Rectal smooth muscle tissue (tissue), 1 donor: Measurements from ENCODE around the gene PLEKHH3.

Experiments
- H3K27ac ChIP-seq: one replicate; pipeline ENCODE4 v1.7.0; 2013; ENCODE audit warnings: low read depth, low read length, inconsistent platforms
- H3K27me3 ChIP-seq: one replicate; pipeline ENCODE4 v1.7.0; 2013; ENCODE audit warnings: low read length; ENCODE audit not compliant: control insufficient read depth, insufficient read depth
- H3K36me3 ChIP-seq: one replicate; pipeline ENCODE4 v1.7.0; 2013; ENCODE audit warnings: low read length; ENCODE audit not compliant: control insufficient read depth, insufficient read depth
- H3K4me1 ChIP-seq: one replicate; pipeline ENCODE4 v1.7.0; 2013; ENCODE audit warnings: low read length; ENCODE audit not compliant: control insufficient read depth, insufficient read depth
- H3K4me3 ChIP-seq: one replicate; pipeline ENCODE4 v1.7.0; 2013; ENCODE audit warnings: low read length
- H3K9ac ChIP-seq: one replicate; pipeline ENCODE4 v1.7.0; 2013; ENCODE audit warnings: low read length

PLEKHH3 gene

DNA sequence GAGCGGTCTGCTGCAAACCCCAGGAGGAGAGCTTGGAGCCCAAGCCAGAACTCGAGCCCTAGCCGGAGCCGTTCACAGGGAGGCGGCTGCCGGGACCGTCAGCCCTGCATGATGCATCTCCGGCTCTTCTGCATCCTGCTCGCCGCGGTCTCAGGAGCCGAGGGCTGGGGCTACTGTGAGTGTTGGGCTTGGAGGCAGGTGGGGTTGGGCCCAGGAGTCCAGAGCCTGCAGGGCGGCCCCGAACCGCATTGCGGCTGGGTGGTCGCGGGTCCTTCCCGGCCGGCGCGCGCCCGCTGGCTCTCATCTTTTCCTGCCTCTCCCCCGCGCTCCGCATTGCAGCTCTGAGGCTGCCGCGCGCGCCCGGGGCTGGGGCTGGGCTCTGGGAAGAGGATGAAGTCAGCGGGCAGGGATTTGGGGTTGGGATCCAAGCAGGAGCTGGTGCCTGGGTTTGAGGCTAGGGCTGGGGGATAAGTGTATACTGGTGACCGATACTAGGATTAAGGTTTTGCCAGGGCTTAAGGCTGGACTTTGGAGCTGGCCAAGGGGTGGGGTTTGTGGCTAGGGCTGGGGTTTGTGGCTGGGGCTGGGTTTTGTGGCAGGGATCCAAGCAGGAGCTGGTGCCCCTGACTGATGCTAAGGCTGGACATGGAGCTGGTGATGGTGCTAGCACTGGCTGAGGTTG lies 6.1 kb upstream of the PLEKHH3 start:
- H3K27me3 ChIP-seq = no peaks in the 10 kb centered on the region
- peak overlapping the region; percentile 77 for H3K27ac ChIP-seq
- peaks cover 21% of the 10 kb centered on the region for H3K4me1 ChIP-seq
- no peaks in the 10 kb centered on the region for H3K36me3 ChIP-seq
- peak overlapping the region; percentile 38 for H3K9ac ChIP-seq
- H3K4me3 ChIP-seq = peak overlapping the region; percentile 70

- no peaks in the 10 kb centered on the region for H3K27me3 ChIP-seq
- H3K36me3 ChIP-seq = no peaks in the 10 kb centered on the region
- H3K9ac ChIP-seq = peak within 1 kb of the TSS; percentile 38
- H3K27ac ChIP-seq = peak within 1 kb of the TSS; percentile 77
- H3K4me3 ChIP-seq = peak within 1 kb of the TSS; percentile 70
- peaks cover 23% of the 10 kb centered on the region for H3K4me1 ChIP-seq
Observed at GRCh38 chr17:42681976-42682721, 5.4 kb upstream of the PLEKHH3 start, which contains the start of gene CNTNAP1. TSS of gene CNTNAP1 (plus strand) at chr17:42682531. CDS start at chr17:42682830, 299 bp downstream.

GRCh38 chr17:42680331-42680808 lies 3.6 kb upstream of the PLEKHH3 start:
- Histone ChIP-seq H3K27me3 (no peaks in the 10 kb centered on the region), H3K9ac (peak overlapping the region; percentile 68), H3K36me3 (no peaks in the 10 kb centered on the region), H3K4me1 (peaks cover 23% of the 10 kb centered on the region), H3K27ac (peak overlapping the region; percentile 93), H3K4me3 (peak overlapping the region; percentile 67)

- Histone ChIP-seq H3K27me3 (no peaks in the 10 kb centered on the region), H3K9ac (peak overlapping the region; percentile 68), H3K4me1 (peaks cover 24% of the 10 kb centered on the region), H3K4me3 (peak overlapping the region; percentile 67), H3K27ac (peak overlapping the region; percentile 93), H3K36me3 (no peaks in the 10 kb centered on the region)
Observed at GRCh38 chr17:42679492-42680330, 2.9 kb upstream of the PLEKHH3 start.

- H3K4me1 ChIP-seq = peaks cover 30% of the 10 kb centered on the region
Observed at GRCh38 chr17:42678951-42679491, 2.2 kb upstream of the PLEKHH3 start.

GRCh38 chr17:42677921-42678781 lies 1.4 kb upstream of the PLEKHH3 start:
- H3K27me3 ChIP-seq = no peaks in the 10 kb centered on the region
- peaks cover 2% of the 10 kb centered on the region for H3K36me3 ChIP-seq
- H3K9ac ChIP-seq = peak overlapping the region; percentile 25
- peaks cover 29% of the 10 kb centered on the region for H3K4me1 ChIP-seq
- peak overlapping the region; percentile 77 for H3K4me3 ChIP-seq
- peak overlapping the region; percentile 93 for H3K27ac ChIP-seq

More at GRCh38 chr17:42678951-42679491, 2.2 kb upstream of the PLEKHH3 start:
- H3K27me3 ChIP-seq = no peaks in the 10 kb centered on the region
- peak overlapping the region; percentile 93 for H3K27ac ChIP-seq
- no peak overlapping the region for H3K9ac ChIP-seq
- H3K36me3 ChIP-seq = no peaks in the 10 kb centered on the region
- peak overlapping the region; percentile 67 for H3K4me3 ChIP-seq

GRCh38 chr17:42677012-42677857 lies 441 bp upstream of the PLEKHH3 start:
- peaks cover 26% of the 10 kb centered on the region for H3K4me1 ChIP-seq
- H3K9ac ChIP-seq = peak overlapping the region; percentile 25
- H3K27me3 ChIP-seq = no peaks in the 10 kb centered on the region
- peaks cover 5% of the 10 kb centered on the region for H3K36me3 ChIP-seq
- peak overlapping the region; percentile 93 for H3K27ac ChIP-seq
- H3K4me3 ChIP-seq = peak overlapping the region; percentile 98

- H3K27ac ChIP-seq = peak overlapping the region; percentile 77
- H3K27me3 ChIP-seq = no peaks in the 10 kb centered on the region
- peak overlapping the region; percentile 93 for H3K9ac ChIP-seq
- peaks cover 12% of the 10 kb centered on the region for H3K36me3 ChIP-seq
- H3K4me3 ChIP-seq = peak overlapping the region; percentile 98
- peaks cover 25% of the 10 kb centered on the region for H3K4me1 ChIP-seq
Observed at GRCh38 chr17:42675965-42676423, 800 bp downstream of the PLEKHH3 start.

DNA sequence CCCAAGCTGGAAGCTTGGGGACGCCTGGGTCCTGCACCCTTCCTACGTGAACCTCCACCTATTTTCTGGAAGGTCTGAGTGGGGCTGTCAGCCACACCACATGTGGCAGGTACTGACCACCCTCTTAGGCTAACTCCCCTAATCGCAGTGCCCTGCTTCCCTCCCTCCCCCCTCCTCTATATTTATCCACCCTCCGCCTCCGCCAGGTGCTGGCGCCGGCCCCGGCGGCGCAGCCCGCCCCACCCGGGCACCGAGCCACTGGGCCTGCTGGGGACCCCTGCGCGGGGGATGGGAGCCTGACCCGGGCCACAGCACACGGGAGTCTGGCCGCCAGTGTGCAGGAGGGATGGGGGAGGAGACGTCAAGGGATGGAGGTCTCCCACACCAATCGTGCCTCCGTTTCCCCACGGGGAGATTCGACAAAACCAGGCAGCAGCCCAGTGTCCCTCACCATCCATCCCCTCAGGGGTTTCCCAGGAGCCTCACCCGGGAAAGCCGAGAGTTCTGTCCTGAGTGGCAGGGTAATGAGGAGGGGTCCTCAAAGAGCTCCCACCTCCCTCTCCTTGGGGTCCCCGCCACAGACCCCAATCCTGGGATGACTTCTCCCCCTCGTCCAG lies 1.3 kb downstream of the PLEKHH3 start:
- H3K9ac ChIP-seq = peak overlapping the region; percentile 93
- peak overlapping the region; percentile 77 for H3K27ac ChIP-seq
- no peaks in the 10 kb centered on the region for H3K27me3 ChIP-seq
- H3K36me3 ChIP-seq = peaks cover 16% of the 10 kb centered on the region
- H3K4me3 ChIP-seq = peak overlapping the region; percentile 98
- peaks cover 24% of the 10 kb centered on the region for H3K4me1 ChIP-seq

DNA sequence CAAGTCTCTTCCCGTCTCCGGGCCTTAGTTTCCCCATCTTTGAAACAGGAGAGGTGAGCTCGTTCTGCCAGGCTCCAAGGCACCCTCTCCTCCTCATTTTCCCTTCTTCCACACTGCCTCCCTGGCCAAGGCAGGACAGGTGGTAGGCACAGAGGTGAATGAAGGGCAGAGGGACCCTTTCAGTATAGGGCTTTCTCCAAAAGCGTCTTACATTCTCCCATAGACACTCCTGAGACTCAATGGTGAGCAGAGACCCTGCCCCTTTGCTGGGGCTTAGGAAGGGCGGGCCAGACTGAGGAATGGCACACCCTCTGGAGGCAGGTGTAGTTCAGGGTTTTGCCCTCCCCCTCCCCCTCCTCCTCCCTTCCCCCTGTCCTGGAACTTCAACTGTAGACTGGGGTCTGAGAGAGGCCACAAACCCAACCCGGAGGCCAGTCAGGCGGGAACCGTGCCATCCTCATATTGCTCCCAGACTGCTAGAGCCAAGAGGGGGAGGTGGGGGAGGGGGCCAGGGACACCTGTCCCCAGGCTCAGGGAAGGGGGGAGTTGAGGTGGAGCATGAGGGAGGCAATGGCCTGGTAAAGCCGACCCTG lies 1.9 kb downstream of the PLEKHH3 start:
- Histone ChIP-seq H3K4me1 (peaks cover 18% of the 10 kb centered on the region), H3K4me3 (peak overlapping the region; percentile 98), H3K27me3 (no peaks in the 10 kb centered on the region), H3K9ac (no peak overlapping the region), H3K27ac (peak overlapping the region; percentile 77), H3K36me3 (peaks cover 16% of the 10 kb centered on the region)
